Right ventricle myocardium inferior (tissue), 1 donor: ENCODE results near the gene FBXW9. TPM values are rescaled to one million over a fixed set of nuclear protein-coding genes. Genes with fewer than 3 reads are reported as not detected.
A peak's percentile ranks its signal among the peaks of the same experiment; 100 is the strongest.
"Not testable (repeated sequence)": the region's sequence is repeated elsewhere in the genome, so short reads cannot be mapped to it uniquely, and the experiment has no call there.

Source experiments
- ATAC-seq: fragments of 200-7000 bp; cut with Tn5 transposase; one replicate; pipeline ENCODE4 v1.9.1; 2020; ENCODE audit warnings: mild to moderate bottlenecking, moderate library complexity
- DNase-seq: peaks from one replicate; pipeline ENCODE4 v3.0.0; 2021; ENCODE audit errors: missing footprints
- intact Hi-C: fragments of 100-400 bp; cut with DNase I; formaldehyde crosslinking; loops from one replicate; pipeline ENCODE4 v1.11.0; 2022
- total RNA-seq: library from RNA; stranded (reverse); fragmentation: NEBNext Ultra II Directional; extraction: Animal tissue kit (Norgen Biotek cat#: 25700); gene quantifications from one replicate; pipeline ENCODE4 v1.2.1, GENCODE V29; 2021
- donor health status: DM: no; HTN: yes; CAD: no; lungs with severe emphysema.

FBXW9 gene
- total RNA-seq, 1 donor from 2014 or later: 1.7 TPM

DNA sequence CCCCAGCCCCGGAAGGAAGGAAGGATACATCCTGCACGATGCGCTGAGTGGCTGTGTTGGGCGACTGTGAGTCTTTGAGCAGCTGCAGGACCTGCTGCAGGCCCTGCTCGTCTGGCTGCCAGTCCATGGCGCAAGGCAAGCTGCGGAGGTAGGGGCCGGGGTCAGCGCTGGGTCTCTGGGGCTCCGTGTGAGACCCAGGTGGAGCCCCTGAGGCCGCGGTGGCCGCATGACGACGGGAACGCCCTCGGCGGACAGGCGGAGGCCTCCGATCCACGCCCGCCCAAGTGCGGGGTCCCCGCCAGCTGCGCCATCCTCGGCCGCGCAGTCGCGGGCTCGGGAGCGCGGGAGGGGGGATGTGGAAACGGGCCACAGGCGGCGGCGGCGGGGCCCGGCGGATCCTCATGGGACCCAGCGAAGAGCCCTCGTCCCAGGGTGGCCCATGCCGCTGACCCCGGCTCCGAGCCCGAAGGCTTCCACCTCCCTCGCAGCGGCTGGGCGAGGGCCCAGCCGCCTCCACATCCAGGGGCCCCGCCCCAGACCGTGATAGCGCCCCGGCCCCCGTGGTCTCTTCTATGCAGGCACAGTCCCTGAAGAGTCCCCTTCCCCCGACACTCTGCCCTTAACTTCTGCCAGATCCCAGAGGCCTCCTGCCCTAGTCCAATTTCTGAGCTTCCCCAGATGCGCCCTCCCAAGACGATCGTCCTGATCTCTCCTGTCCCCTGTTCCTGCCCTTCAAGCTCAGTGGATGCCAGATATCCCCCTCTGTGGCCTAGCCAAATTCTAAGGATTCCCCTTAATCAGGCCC lies 24.6 kb upstream of the FBXW9 start:
- intact Hi-C loops: loop anchor here (5.0 kb wide), 1 partner anchor 39 kb away; the partner anchor contains the start of gene DHPS
- ATAC-seq (peak; percentile 21), DNase-seq (no peak)

DNA sequence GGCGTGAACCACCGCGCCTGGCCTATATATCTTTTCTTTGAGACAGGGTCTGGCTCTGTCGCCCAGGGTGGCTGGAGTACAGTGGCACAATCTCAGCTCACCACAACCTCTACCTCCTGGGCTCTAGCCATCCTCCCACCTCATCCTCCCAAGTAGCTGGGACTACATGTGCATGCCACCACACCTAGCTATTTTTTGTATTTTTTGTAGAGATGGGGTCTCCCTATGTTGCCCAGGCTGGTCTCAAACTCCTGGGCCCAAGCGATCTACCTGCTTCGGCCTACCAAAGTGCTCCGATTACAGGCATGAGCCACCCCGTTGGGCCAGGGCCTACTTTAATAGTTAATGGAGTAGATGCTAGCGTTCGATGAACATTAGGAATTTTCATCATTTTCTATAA lies 23.9 kb upstream of the FBXW9 start:
- ATAC-seq: no peak
- no peak for DNase-seq
- intact Hi-C loops: loop anchor here (5.0 kb wide), 1 partner anchor 38 kb away; the partner anchor contains the start of gene DHPS

- ATAC-seq (no peak), DNase-seq (no peak)
- intact Hi-C loops: no loop called here
These were observed 19.5 kb upstream of the FBXW9 start for GRCh38 chr19:12715929-12716328.

- peak; percentile 7 for ATAC-seq
- intact Hi-C loops: no loop called here
- DNase-seq: no peak
These were observed 18.7 kb upstream of the FBXW9 start for GRCh38 chr19:12715102-12715501.

DNA sequence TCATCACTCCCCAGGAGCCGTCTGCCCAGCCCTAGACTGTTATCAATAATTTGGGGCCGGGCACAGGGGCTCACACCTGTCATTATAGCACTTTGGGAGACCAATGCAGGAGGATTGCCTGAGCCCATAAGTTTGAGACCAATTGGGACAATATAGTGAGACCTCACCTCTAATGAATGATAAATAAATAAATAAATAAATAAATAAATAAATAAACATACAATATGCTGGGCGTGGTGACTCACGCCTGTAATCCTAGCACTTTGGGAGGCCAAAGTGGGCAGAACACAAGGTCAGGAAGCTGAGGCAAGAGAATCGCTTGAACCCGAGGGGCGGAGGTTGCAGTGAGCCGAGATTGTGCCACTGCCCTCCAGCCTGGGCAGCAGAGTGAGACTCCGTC lies 16.9 kb upstream of the FBXW9 start:
- DNase-seq, ATAC-seq, intact Hi-C loops: not testable (repeated sequence)

GRCh38 chr19:12712077-12712476 lies 15.6 kb upstream of the FBXW9 start:
- intact Hi-C loops, DNase-seq, ATAC-seq: not testable (repeated sequence)

DNA sequence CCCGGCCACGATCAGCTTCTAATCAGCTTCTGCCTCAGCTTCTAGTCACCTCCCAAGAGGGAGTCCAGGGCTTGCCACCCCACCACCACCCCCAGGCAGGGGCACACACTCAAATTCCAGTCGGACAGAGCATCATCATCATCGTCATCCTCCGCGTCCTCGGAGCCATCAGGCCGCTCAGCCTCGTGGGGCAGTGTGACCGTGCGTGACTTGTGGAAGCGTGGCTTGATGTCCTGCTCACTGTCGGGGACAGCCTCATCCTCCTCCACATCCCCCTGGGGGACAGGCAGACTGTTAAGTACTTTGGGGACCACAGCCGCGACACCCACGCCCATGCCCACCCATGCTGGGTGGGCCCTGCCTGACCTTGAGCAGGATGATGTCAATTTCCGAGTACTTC lies 14.8 kb upstream of the FBXW9 start:
- intact Hi-C loops: no loop called here
- DNase-seq (no peak), ATAC-seq (no peak)

DNA sequence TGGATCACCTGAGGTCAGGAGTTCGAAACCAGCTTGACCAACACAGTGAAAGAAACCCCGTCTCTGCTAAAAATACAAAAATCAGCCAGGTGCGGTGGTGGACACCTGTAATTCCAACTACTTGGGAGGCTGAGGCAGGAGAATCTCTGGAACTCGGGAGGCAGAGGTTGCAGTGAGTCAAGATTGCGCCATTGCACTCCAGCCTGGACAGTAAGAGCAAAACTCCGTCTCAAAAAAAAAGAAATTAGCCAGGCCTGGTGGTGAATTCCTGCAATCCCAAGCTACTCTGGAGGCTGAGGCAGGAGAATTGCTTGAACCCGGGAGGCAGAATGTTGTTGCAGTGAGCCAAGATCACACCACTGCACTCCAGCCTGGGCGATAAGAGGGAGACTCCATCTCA lies 12.2 kb upstream of the FBXW9 start:
- intact Hi-C loops: no loop called here
- ATAC-seq: no peak

GRCh38 chr19:12706332-12706718 lies 9.9 kb upstream of the FBXW9 start:
- no peak for ATAC-seq
- intact Hi-C loops: no loop called here
- no peak for DNase-seq

More for the DNA sequence above, 12.2 kb upstream of the FBXW9 start:
- no peak for DNase-seq

DNA sequence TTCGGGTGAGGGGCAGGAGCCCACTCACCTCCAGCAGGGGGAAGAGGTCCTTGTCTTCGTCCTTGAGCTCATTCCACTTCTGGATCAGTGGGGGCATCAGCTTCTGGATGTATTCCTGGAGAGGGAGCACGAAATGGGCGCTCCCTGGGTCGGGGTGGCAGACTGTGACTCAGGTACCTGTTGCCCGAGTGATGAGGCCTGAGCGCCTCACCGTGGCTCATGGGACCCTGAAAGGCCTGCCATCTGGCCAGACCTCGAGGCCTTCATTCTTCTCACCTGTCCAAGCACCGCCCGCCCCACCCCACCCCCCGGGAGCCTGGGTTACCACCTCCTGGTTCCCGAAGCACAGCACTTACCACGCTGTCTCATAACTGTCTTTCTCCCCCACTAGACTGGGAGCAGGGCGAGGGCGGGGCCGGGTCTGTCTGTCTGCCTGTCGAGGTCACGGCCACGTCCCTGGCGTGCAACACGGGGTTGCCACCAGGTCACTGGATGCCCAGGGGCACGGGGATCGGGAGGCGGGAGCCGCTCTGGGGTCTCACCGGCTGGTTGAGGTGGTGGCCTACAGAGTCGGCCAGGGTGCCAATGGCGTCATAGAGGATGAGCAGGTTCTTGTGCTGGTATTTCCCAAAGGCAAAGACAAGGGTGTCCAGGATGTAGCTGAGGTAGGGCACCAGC lies 9.4 kb upstream of the FBXW9 start:
- ATAC-seq (no peak), DNase-seq (no peak)
- intact Hi-C loops: no loop called here

DNA sequence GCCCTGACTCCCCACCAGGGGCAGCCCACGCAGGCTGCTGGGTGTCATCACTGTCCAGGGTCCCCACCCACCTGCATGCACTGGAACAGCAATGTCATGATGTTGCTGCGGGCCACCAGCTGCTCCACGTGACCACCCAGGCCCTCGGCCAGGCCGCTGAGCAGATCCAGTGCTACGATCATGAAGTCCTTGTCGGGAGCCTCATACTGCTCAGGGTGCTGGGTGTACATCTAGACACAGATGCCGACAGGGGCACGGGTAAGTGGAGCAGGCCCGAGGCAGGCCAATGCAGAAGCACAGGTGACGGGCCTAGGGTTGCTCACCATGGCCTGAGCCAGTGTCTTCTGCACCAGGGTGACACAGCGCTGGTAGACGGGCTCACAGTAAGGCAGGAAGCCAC lies 8.7 kb upstream of the FBXW9 start:
- no peak for ATAC-seq
- intact Hi-C loops: no loop called here
- no peak for DNase-seq

GRCh38 chr19:12703046-12703445 lies 6.6 kb upstream of the FBXW9 start:
- DNase-seq (no peak), ATAC-seq (no peak)
- intact Hi-C loops: no loop called here

DNA sequence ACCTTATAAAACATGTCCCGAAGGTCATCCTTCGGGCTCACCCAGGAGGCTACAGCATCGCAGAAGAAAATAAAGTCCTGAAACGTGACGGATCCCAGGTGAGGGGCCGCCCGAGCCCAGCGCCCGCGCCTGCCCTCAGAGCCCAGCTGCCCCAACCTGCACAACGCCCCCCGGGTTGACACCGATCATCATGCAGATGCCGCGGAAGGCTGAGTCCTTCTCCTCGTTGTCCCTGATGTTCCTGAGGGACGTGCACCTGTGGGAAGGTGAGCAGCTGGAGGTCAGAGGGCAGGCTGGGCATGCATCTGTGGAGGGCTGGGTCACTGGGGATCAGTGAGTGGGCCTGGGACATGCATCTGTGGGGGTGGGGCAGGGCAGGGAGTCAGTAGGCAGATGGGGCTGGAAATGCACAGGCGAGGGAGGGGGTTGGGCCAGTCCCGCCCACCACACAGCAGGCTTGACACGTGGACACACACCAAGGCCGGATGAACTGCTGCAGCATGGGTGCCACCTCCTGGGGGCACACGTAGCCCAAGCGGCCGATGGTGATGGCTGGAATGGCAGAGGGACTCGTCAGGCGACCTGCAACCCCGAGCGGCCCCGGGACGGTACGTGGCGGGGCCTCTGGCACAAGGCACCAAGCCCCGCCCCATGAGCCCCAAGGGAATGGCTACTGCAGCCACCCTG lies 5.3 kb upstream of the FBXW9 start:
- DNase-seq: no peak
- no peak for ATAC-seq
- intact Hi-C loops: no loop called here

GRCh38 chr19:12698138-12698537 lies 1.7 kb upstream of the FBXW9 start:
- DNase-seq (no peak), ATAC-seq (no peak)
- intact Hi-C loops: no loop called here

GRCh38 chr19:12697425-12697824 lies 994 bp upstream of the FBXW9 start:
- intact Hi-C loops, ATAC-seq, DNase-seq: not testable (repeated sequence)

DNA sequence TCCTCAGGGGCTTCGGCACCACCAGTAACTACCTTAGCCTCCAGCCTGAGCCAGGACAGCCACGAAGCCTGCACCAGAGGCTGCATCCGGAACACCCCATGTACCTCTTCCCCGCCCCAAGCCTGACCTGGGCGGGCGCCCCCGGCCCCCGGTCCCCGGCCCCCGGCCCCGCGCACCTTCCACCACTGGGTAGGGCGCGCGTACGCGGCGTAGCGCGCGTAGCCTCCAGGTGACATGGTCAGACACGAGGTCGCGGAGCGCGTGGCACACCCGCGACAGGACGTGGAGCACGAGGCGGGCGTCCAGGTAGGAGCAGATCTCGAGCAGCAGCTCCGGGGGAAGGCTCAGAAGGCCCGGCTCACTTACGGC lies 450 bp downstream of the FBXW9 start:
- no peak for ATAC-seq
- no peak for DNase-seq
- intact Hi-C loops: no loop called here

DNA sequence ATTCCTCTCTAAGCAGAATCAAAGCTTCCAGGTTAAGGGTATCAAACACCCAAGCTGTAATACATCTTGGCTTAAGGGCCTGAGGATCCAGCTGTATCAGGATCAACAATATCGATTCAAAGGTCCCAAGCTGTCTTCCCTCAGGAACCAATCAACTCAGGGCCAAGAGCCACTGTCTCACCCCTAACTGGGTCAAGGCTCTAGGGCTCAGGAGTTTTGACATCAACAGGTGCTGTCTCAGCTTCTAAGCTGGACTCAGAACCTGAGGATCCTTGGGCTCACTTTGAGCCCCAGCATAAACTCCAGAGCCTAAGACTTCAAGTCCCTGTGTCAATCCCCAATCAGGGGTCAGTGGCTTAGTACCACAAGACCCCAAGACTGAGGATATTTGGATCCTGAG lies 917 bp downstream of the FBXW9 start:
- DNase-seq (no peak), ATAC-seq (no peak)
- intact Hi-C loops: no loop called here

DNA sequence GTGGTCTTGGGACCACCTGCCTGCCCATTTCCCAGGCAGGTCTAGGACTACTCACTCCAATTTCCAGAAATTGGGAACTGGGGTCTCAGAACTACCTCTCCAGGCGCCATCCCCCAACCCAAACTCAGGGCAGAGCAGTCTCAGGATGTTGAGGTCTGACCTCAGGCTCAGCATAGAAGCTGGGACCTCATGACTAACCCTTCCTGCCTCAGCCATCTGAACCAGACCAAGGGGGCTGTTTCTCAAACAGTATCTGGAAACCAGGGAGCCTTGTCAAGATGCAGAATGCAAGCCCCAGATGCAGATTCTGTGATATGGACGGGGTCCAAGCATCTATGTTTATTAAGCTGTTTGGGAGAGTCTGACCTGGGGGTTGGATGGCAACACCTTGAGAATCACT lies 1.3 kb downstream of the FBXW9 start:
- intact Hi-C loops: no loop called here
- ATAC-seq (no peak), DNase-seq (no peak)

DNA sequence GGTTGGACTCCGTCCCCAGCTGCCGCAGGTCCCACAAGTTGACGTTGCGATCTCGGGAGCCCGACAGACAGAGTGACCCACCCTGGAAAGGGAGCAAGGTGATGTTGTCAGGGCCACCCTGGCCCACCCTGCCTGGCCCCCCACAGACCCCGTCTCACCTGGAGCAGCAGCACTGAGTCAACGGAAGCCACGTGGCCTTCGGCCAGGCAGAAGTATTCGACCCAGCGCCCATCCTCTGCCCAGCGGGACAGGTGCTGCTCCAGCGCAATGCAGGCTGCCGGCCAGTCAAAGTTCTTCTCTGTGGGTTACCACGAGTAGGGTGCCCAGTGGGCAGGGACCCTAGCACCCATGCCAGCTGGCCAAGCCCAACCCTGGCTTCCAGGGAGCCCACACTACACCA lies 1.8 kb downstream of the FBXW9 start:
- intact Hi-C loops: no loop called here
- no peak for DNase-seq
- ATAC-seq: no peak

DNA sequence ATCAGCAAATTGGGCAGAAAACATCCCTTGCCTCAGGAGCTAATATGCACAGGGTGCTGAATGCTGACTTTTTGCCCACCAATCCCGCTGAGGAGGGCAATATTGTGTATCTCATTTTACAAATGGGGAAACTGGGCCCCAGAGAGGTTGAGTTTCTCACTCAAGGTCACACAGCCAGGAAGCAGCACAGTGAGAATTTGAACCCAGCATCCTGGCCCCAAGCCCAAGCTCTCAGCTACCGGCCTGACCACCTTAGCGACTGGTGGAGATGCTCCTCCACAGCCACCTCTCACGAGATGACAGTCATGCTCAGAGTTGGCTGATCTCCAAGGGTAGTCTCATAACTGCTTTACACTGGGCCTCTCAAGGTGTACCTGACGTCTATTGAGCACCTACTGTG lies 3.5 kb downstream of the FBXW9 start:
- ATAC-seq (no peak), DNase-seq (no peak)
- intact Hi-C loops: no loop called here
